ENCODE results near the gene CIRBP.

Gene CIRBP

DNA sequence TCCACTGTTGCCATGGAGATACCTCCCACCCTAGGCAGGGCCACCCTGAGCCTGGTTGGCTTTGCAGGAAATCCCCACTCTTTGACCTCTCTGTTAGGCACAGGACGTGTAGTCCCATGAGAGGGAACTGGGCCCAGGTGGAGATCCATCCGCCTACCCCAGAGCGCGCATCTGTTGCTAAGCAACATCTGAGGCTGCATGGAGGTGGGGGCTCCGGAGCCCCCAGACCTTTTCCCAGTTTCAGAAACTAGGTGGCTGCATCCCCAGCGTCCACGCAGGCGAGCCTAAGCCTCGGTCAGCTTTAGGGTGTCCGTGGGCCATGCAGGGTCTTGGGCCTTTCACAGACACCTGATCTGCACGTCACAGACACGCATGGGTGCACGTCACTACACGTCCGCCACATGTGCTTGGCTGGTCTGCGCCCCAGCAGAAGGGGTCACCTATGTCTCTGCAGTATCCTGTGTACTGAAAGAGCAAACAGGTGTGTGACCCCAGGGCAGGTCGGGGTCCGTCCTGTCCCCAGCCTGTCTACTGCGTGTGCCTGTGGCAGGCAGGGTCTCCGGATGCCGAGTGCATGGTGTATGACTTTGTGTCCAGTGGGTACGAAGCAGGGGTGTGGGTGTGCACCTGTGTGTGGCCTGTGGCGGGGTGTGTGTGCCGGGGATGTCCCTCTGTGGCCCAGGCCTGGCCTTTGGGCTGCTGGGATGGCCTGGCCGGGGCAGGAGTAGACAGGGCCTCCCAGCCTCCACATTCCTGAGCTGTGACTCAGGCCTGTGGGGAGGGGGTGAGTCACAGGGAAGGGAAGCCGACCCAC, 4.1 kb upstream of the CIRBP start:
- no peak overlapping the region for H3K4me3 ChIP-seq (ENCODE audit: low read depth, low read length)
- no peak for DNase-seq (ENCODE audit: low read depth)

DNA sequence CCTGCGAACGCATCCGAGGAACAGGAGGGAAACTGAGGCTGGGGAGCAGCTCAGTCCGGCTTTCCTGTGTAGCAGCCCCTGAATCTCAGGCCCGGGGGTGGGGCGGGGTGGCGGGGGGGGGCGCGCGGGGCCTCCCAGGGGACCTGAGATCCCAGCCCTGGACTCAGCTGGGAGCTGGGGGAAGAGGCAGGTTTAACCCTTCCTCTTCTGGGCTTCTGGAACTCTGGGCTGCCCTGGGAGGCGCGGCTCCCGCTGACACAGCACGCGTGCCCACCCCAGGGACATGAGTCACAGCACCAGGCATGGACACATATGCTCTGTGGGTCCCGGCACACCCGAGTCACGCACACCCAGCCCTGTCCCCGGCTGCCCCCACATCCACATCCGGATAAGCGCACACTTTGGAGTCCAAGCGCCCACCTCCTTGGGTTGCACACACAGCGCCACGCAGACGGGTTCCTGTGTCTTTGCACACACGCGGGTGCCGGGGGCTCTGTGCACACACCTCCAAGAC, 3.5 kb upstream of the CIRBP start:
- H3K4me3 ChIP-seq (ENCODE audit: low read depth, low read length): peak overlapping the region; percentile 51
- DNase-seq (ENCODE audit: low read depth): no peak
- TF ChIP-seq, protein P1, sequence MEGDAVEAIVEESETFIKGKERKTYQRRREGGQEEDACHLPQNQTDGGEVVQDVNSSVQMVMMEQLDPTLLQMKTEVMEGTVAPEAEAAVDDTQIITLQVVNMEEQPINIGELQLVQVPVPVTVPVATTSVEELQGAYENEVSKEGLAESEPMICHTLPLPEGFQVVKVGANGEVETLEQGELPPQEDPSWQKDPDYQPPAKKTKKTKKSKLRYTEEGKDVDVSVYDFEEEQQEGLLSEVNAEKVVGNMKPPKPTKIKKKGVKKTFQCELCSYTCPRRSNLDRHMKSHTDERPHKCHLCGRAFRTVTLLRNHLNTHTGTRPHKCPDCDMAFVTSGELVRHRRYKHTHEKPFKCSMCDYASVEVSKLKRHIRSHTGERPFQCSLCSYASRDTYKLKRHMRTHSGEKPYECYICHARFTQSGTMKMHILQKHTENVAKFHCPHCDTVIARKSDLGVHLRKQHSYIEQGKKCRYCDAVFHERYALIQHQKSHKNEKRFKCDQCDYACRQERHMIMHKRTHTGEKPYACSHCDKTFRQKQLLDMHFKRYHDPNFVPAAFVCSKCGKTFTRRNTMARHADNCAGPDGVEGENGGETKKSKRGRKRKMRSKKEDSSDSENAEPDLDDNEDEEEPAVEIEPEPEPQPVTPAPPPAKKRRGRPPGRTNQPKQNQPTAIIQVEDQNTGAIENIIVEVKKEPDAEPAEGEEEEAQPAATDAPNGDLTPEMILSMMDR (IDR thresholded peaks at IDR 0.05; ENCODE audit: low read depth, low read length, missing control alignments): no peak

More for the DNA sequence above, 4.1 kb upstream of the CIRBP start:
- TF ChIP-seq, protein P1 (IDR thresholded peaks at IDR 0.05; ENCODE audit: low read depth, low read length, missing control alignments): no peak

DNA sequence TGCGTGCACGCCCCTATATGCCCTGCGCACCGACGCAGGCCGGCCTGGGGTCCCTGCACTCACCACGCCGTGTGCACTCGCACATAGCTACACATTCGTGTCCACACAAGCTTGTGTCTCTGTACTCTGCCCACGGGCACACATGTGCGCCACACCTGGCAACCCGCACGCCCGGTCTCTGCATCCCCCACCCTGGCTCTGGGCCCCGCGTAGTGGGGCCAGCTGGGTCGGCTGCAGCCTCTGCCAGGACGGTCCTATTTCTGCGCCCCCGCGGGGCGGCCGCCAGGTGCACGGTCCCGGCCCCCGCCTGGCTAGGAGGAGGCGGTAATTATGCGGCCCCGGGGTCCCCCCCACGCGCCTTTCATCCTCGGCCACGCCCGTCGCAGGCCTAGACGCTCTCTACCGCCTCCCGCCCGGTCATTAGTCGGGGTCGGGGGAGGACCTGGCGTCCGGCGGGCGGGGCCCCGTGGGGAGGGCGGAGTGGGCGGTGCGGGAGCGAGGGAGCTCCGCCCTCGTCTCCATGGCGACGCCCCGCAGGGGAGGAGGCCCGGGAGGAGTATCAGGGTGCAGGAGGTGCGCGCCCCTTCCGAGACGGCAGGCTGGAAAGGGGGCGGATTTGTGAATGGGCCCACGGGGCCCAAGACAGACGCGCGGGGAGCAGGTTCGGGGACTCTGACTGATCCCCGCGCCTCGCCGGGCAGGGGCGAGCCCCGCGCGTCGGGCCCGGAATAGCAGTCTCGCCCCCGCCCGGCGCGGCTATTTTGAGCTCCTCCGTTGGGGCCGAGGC, 2.8 kb upstream of the CIRBP start:
- DNase-seq (ENCODE audit: low read depth): no peak
- TF ChIP-seq, protein P1 (IDR thresholded peaks at IDR 0.05; ENCODE audit: low read depth, low read length, missing control alignments): no peak
- H3K4me3 ChIP-seq (ENCODE audit: low read depth, low read length): peak overlapping the region; percentile 51

DNA sequence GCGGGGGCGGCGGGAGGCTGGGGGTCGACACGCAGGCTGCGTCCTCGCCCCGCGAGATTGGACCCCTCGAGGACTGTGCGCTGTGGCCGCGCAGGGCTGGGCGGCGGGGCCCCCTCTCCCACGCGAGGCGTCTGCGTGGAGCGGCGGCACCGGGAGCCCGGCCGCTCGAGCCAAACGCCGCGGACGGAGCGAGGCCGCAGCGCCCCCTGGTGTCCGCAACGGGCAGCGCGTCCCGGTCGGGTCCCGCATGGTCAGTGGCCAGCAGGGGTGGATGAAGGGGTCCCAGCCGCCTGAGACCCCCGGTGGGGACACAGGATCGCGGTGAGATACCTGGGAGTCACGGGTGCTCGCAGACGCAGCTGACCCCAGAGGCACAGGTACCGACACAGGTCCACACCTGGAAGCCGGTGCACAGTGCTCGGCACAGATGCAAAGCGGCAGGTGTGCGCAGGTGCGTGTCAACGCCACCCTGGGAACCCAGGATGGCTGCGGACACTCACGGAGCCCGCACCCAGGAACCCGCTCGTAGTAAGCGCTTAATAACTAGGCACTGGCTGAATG, 2.1 kb upstream of the CIRBP start:
- H3K4me3 ChIP-seq (ENCODE audit: low read depth, low read length): peak overlapping the region; percentile 51
- DNase-seq (ENCODE audit: low read depth): no peak
- TF ChIP-seq, protein P1 (IDR thresholded peaks at IDR 0.05; ENCODE audit: low read depth, low read length, missing control alignments): peak; percentile 85

DNA sequence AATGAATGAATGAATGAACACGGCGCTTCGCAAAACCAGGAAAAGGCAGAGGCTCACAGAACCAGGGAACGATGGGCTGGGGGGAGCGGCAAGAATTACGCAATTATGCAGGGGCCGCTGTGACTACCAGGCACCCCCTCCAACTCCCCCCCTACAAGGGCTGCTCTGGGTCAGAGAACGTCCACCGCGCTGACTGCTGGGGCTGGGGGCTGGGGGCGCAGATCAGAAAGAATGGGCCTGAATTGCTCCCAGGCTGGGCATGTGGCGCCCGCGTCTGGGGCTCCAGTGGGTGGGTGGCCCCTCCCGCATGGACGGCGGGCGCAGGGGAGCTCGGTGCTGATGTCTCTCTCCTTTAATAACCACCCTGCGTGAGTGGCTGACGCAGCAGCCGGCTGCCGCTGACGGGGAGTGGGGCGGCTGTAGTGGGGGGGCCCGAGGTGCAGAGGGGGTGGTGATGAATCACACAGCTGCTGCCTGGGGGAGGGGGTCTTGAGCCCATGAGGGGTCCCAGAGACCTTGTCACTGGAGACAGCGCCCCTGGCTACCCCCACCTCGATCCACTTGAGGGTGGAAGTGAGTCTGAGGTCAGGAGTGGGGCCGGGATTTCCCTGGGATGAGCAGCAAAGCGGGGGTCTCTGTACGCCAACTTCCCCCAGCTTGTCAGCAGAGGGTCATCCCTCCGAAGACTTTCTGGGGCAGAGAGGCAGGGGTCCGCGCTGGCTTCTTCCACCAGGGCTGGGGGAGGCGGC, 1.5 kb upstream of the CIRBP start:
- no peak for DNase-seq (ENCODE audit: low read depth)
- peak overlapping the region; percentile 22; the same call in 1 of the 2 replicates for H3K4me3 ChIP-seq (ENCODE audit: low read depth, low read length)
- TF ChIP-seq, protein P1 (IDR thresholded peaks at IDR 0.05; ENCODE audit: low read depth, low read length, missing control alignments): no peak

All from GM12864 (cell line).